Mesendoderm (in vitro differentiated cells): ENCODE results near the gene SOCS7.

Source experiments
- DNase-seq: peaks from one replicate; pipeline ENCODE4 v3.0.0; 2013
- H2AK5ac ChIP-seq: 2 replicates; pipeline ENCODE4 v1.6.1; 2013; ENCODE audit warnings: low read length, inconsistent platforms
- H2BK120ac ChIP-seq: 2 replicates; pipeline ENCODE4 v1.6.1; 2013; ENCODE audit warnings: low read depth, mild to moderate bottlenecking, low read length, moderate library complexity, mixed read lengths
- H2BK15ac ChIP-seq: replicated peaks from 2 replicates; pipeline ENCODE4 v1.6.1; 2013; ENCODE audit warnings: low read depth, mild to moderate bottlenecking, moderate library complexity
- H2BK5ac ChIP-seq: 2 replicates; pipeline ENCODE4 v1.6.1; 2013; ENCODE audit warnings: low read length, inconsistent platforms
- H3K18ac ChIP-seq: 2 replicates; pipeline ENCODE4 v1.6.1; 2013; ENCODE audit warnings: mild to moderate bottlenecking, low read length, mixed read lengths
- H3K23ac ChIP-seq: one replicate; pipeline ENCODE4 v1.6.1; 2013; ENCODE audit warnings: low read length
- H3K27ac ChIP-seq: 2 replicates; pipeline ENCODE4 v1.5.1; 2013; ENCODE audit warnings: low read depth, mild to moderate bottlenecking, inconsistent platforms, low read length, moderate library complexity
- H3K27me3 ChIP-seq: 2 replicates; pipeline ENCODE4 v1.6.1; 2013; ENCODE audit warnings: low read length, control low read depth, mild to moderate bottlenecking, inconsistent platforms; ENCODE audit not compliant: insufficient read depth, poor library complexity
- H3K36me3 ChIP-seq: 2 replicates; pipeline ENCODE4 v1.6.1; 2013; ENCODE audit warnings: low read length, inconsistent platforms; ENCODE audit not compliant: control insufficient read depth, insufficient read depth
- H3K4ac ChIP-seq: one replicate; pipeline ENCODE4 v1.6.1; 2013; ENCODE audit warnings: low read depth, mild to moderate bottlenecking, low read length, moderate library complexity
- H3K4me1 ChIP-seq: 2 replicates; pipeline ENCODE4 v1.6.1; 2013; ENCODE audit warnings: low read depth, low read length, inconsistent platforms; ENCODE audit not compliant: control insufficient read depth
- H3K4me2 ChIP-seq: 2 replicates; pipeline ENCODE4 v1.6.1; 2013; ENCODE audit warnings: low read length
- H3K4me3 ChIP-seq: 2 replicates; pipeline ENCODE4 v1.5.1; 2013; ENCODE audit warnings: mild to moderate bottlenecking, low read length
- H3K56ac ChIP-seq: one replicate; pipeline ENCODE4 v1.6.1; 2013; ENCODE audit warnings: low read length
- H3K79me1 ChIP-seq: 2 replicates; pipeline ENCODE4 v1.6.1; 2013; ENCODE audit warnings: low read length, inconsistent platforms
- H3K79me2 ChIP-seq: 2 replicates; pipeline ENCODE4 v1.6.1; 2013; ENCODE audit warnings: mild to moderate bottlenecking, low read length; ENCODE audit not compliant: control insufficient read depth, insufficient read depth
- H3K9ac ChIP-seq: 2 replicates; pipeline ENCODE4 v1.6.1; 2013; ENCODE audit warnings: low read length, inconsistent platforms
- H4K5ac ChIP-seq: one replicate; pipeline ENCODE4 v1.6.1; 2013; ENCODE audit warnings: low read length
- H4K8ac ChIP-seq: one replicate; pipeline ENCODE4 v1.6.1; 2013; ENCODE audit warnings: low read depth, mild to moderate bottlenecking, control low read depth, low read length, moderate library complexity
- WGBS: extraction: QIAGEN DNeasy Blood & Tissue Kit; methylation state at CpG from one replicate; pipeline ENCODE4 v1.1.7; 2013; ENCODE audit warnings: low lambda C conversion rate, missing lambda C conversion rate; ENCODE audit not compliant: insufficient coverage; ENCODE audit errors: extremely low coverage; 5-methylcytosine and 5-hydroxymethylcytosine counted together

SOCS7 gene

GRCh38 chr17:38358586-38359513 is 7.2 kb downstream of the SOCS7 start:
- Histone ChIP-seq H2AK5ac (no peak overlapping the region), H3K23ac (no peak overlapping the region), H2BK15ac (no peak overlapping the region), H3K4me3 (no peak overlapping the region), H3K4me1 (peaks cover 8% of the 10 kb centered on the region), H2BK120ac (no peak overlapping the region), H3K79me2 (peaks cover 20% of the 10 kb centered on the region), H3K27ac (no peak overlapping the region), H3K4ac (no peak overlapping the region), H3K27me3 (no peaks in the 10 kb centered on the region), H4K5ac (no peak overlapping the region), H2BK5ac (no peak overlapping the region), H3K18ac (no peak overlapping the region), H3K4me2 (no peak overlapping the region), H3K56ac (no peak overlapping the region), H3K9ac (no peak overlapping the region), H3K36me3 (no peaks in the 10 kb centered on the region), H3K79me1 (peaks cover 12% of the 10 kb centered on the region), H4K8ac (no peak overlapping the region)
- no CpG with 5 or more reads among the region's 9 CpGs for WGBS
- no peak for DNase-seq

- H2BK5ac ChIP-seq, result no peak overlapping the region
- H3K27ac ChIP-seq, result no peak overlapping the region
- H2AK5ac ChIP-seq, result no peak overlapping the region
- H3K4me1 ChIP-seq, result peaks cover 3% of the 10 kb centered on the region
- WGBS, result no CpG with 5 or more reads among the region's 5 CpGs
- no peak overlapping the region for H3K4me3 ChIP-seq
- no peak overlapping the region for H4K5ac ChIP-seq
- no peak overlapping the region for H3K56ac ChIP-seq
- peaks cover 2% of the 10 kb centered on the region for H3K36me3 ChIP-seq
- H3K9ac ChIP-seq, result no peak overlapping the region
- no peak overlapping the region for H2BK15ac ChIP-seq
- H2BK120ac ChIP-seq, result no peak overlapping the region
- no peak overlapping the region for H3K4ac ChIP-seq
- H3K79me1 ChIP-seq, result peaks cover 5% of the 10 kb centered on the region
- no peak overlapping the region for H3K23ac ChIP-seq
- no peak overlapping the region for H4K8ac ChIP-seq
- H3K27me3 ChIP-seq, result no peaks in the 10 kb centered on the region
- no peak for DNase-seq
- H3K79me2 ChIP-seq, result peaks cover 6% of the 10 kb centered on the region
- no peak overlapping the region for H3K18ac ChIP-seq
- H3K4me2 ChIP-seq, result no peak overlapping the region
Measured at GRCh38 chr17:38361694-38362465, 10.2 kb downstream of the SOCS7 start.

GRCh38 chr17:38363016-38363415 is 11.4 kb downstream of the SOCS7 start:
- H3K56ac ChIP-seq, result no peak overlapping the region
- peaks cover 2% of the 10 kb centered on the region for H3K79me2 ChIP-seq
- no peaks in the 10 kb centered on the region for H3K27me3 ChIP-seq
- peaks cover 6% of the 10 kb centered on the region for H3K36me3 ChIP-seq
- peaks cover 3% of the 10 kb centered on the region for H3K79me1 ChIP-seq
- no peak for DNase-seq
- H2BK15ac ChIP-seq, result no peak overlapping the region
- no peak overlapping the region for H3K4me3 ChIP-seq
- H4K5ac ChIP-seq, result no peak overlapping the region
- H2BK120ac ChIP-seq, result no peak overlapping the region
- H3K23ac ChIP-seq, result no peak overlapping the region
- H3K27ac ChIP-seq, result no peak overlapping the region
- H2BK5ac ChIP-seq, result no peak overlapping the region
- no peak overlapping the region for H4K8ac ChIP-seq
- H2AK5ac ChIP-seq, result no peak overlapping the region
- no CpG with 5 or more reads among the region's 5 CpGs for WGBS
- H3K4me2 ChIP-seq, result no peak overlapping the region
- H3K4me1 ChIP-seq, result peaks cover 3% of the 10 kb centered on the region
- no peak overlapping the region for H3K4ac ChIP-seq
- H3K18ac ChIP-seq, result no peak overlapping the region
- H3K9ac ChIP-seq, result no peak overlapping the region

- Histone ChIP-seq H2BK5ac (no peak overlapping the region), H2AK5ac (no peak overlapping the region), H2BK120ac (no peak overlapping the region), H3K9ac (no peak overlapping the region), H3K4me2 (no peak overlapping the region), H3K4ac (no peak overlapping the region), H3K18ac (no peak overlapping the region), H3K27ac (no peak overlapping the region), H4K5ac (no peak overlapping the region), H3K36me3 (peaks cover 6% of the 10 kb centered on the region), H3K79me2 (no peaks in the 10 kb centered on the region), H4K8ac (no peak overlapping the region), H3K4me3 (no peak overlapping the region), H2BK15ac (no peak overlapping the region), H3K79me1 (no peaks in the 10 kb centered on the region), H3K23ac (no peak overlapping the region), H3K4me1 (peaks cover 3% of the 10 kb centered on the region), H3K27me3 (no peaks in the 10 kb centered on the region), H3K56ac (no peak overlapping the region)
- DNase-seq, result no peak
- WGBS, result no CpG with 5 or more reads among the region's 8 CpGs
Measured at GRCh38 chr17:38364741-38365140, 13.1 kb downstream of the SOCS7 start.

- WGBS, result no CpG with 5 or more reads among the region's 8 CpGs
Measured at GRCh38 chr17:38369124-38369886, 17.7 kb downstream of the SOCS7 start.

More at GRCh38 chr17:38369124-38369886, 17.7 kb downstream of the SOCS7 start:
- Histone ChIP-seq H3K79me2 (no peaks in the 10 kb centered on the region), H3K4me3 (no peak overlapping the region), H3K27ac (no peak overlapping the region), H3K56ac (no peak overlapping the region), H2BK5ac (no peak overlapping the region), H3K4me2 (no peak overlapping the region), H4K5ac (no peak overlapping the region), H3K23ac (no peak overlapping the region), H4K8ac (no peak overlapping the region), H3K18ac (no peak overlapping the region), H2BK15ac (no peak overlapping the region), H3K4ac (no peak overlapping the region), H3K9ac (no peak overlapping the region), H3K79me1 (no peaks in the 10 kb centered on the region), H2AK5ac (no peak overlapping the region), H3K4me1 (no peaks in the 10 kb centered on the region), H3K27me3 (no peaks in the 10 kb centered on the region), H2BK120ac (no peak overlapping the region), H3K36me3 (peaks cover 6% of the 10 kb centered on the region)
- DNase-seq, result no peak
